Measurements from ENCODE around the gene TMEM44. TPM values are rescaled to one million over a fixed set of nuclear protein-coding genes. Genes with fewer than 3 reads are reported as not detected.

The TMEM44 gene
- total and polyA plus RNA-seq, 2 of the 4 experiments (the other 2 are of a cell fraction) = 9.7 to 24.2 TPM

DNA sequence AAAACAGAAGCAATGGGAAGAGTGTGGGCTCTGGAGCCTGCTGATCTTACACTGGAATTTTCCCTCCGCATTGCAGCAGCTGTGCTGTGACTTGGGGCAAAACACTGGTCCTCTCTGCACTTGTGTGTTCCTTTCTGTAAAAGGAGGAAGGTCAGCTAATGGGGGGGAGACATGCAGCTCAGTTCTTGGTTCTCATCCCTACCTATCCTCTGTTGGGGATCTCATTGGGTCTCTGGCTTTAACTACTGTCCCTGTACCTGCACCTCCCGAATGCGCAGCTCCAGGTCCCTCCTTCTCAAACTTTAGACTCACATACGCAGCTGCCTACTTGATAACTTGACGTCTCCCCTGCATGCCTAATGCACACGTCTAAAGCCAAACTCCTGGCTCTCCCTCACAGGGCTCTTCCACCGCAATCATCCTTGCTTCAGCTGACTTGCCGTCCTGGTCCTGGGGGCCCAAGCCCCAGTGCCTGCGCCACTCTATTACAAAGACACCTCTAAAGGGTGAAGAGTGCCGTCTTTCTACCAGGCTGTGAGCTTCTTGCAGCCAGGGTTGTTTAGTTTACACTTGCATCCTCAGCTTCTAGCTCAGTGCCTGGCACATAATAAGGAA, 5.9 kb upstream of the TMEM44 start:
- no peak overlapping the region for H2AFZ ChIP-seq (replicated peaks; ENCODE audit: low read length, poor library complexity)
- H3K56ac ChIP-seq (ENCODE audit: extremely low read depth, insufficient read depth, low read length) = no peak overlapping the region
- H4K8ac ChIP-seq (ENCODE audit: low read depth in 2 of 2, low read length in 2 of 2) = peak overlapping the region in 1 of 2 experiments; percentile 59; a peak in 2 of 4 replicates
- dilution Hi-C loops (cut with HindIII; ENCODE audit: low sequenced_read_pairs, unreplicated experiment) (no loop called here), in situ Hi-C loops (cut with MboI; ENCODE audit: low sequenced_read_pairs) (no loop called here), intact Hi-C loops (cut with micrococcal nuclease) (no loop called here)
- peak overlapping the region; percentile 20; the same call in 1 of the 3 replicates for H2BK15ac ChIP-seq (ENCODE audit: low read depth, low read length)
- no peaks in the 10 kb centered on the region for H3K9me3 ChIP-seq (ENCODE audit: control insufficient read depth, insufficient read depth, low read length)
- peaks cover 6% of the 10 kb centered on the region for H3K4me1 ChIP-seq (ENCODE audit: control insufficient read depth, insufficient read depth, low read length)
- peak overlapping the region; percentile 84; the same call in 1 of the 2 replicates for H2AK5ac ChIP-seq (ENCODE audit: low read depth, low read length)
- H3K4ac ChIP-seq (ENCODE audit: low read depth, low read length) = peak overlapping the region; percentile 81
- H3K14ac ChIP-seq (replicated peaks; ENCODE audit: low read depth, low read length) = peak overlapping the region; percentile 70; the same call in 1 of the 2 replicates
- H4K91ac ChIP-seq (ENCODE audit: insufficient read depth, low read depth, low read length) = peak overlapping the region; percentile 17; the same call in 1 of the 2 replicates
- peak overlapping the region; percentile 4; the same call in 1 of the 2 replicates for H3K23ac ChIP-seq (ENCODE audit: low read depth, low read length)
- H2AK9ac ChIP-seq (replicated peaks; ENCODE audit: low read depth, low read length, poor library complexity) = peak overlapping the region; percentile 1
- no peak overlapping the region for H3K4me2 ChIP-seq (ENCODE audit: low read depth, low read length)
- TF ChIP-seq RFX5 (IDR thresholded peaks at IDR 0.05; ENCODE audit: low read depth, low read length) (no peak), FOS (IDR thresholded peaks at IDR 0.05; ENCODE audit: low read depth, low read length) (no peak), CHD1 (IDR thresholded peaks at IDR 0.05; ENCODE audit: low read depth, low read length) (no peak)
- TF ChIP-seq, protein P1, sequence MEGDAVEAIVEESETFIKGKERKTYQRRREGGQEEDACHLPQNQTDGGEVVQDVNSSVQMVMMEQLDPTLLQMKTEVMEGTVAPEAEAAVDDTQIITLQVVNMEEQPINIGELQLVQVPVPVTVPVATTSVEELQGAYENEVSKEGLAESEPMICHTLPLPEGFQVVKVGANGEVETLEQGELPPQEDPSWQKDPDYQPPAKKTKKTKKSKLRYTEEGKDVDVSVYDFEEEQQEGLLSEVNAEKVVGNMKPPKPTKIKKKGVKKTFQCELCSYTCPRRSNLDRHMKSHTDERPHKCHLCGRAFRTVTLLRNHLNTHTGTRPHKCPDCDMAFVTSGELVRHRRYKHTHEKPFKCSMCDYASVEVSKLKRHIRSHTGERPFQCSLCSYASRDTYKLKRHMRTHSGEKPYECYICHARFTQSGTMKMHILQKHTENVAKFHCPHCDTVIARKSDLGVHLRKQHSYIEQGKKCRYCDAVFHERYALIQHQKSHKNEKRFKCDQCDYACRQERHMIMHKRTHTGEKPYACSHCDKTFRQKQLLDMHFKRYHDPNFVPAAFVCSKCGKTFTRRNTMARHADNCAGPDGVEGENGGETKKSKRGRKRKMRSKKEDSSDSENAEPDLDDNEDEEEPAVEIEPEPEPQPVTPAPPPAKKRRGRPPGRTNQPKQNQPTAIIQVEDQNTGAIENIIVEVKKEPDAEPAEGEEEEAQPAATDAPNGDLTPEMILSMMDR (conservative IDR thresholded peaks at IDR 0.05; ENCODE audit: low read depth, low read length) = no peak
- TF ChIP-seq, protein P2, sequence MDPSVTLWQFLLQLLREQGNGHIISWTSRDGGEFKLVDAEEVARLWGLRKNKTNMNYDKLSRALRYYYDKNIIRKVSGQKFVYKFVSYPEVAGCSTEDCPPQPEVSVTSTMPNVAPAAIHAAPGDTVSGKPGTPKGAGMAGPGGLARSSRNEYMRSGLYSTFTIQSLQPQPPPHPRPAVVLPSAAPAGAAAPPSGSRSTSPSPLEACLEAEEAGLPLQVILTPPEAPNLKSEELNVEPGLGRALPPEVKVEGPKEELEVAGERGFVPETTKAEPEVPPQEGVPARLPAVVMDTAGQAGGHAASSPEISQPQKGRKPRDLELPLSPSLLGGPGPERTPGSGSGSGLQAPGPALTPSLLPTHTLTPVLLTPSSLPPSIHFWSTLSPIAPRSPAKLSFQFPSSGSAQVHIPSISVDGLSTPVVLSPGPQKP (IDR thresholded peaks at IDR 0.05; ENCODE audit: borderline replicate concordance, low read depth, low read length) = no peak
- peak overlapping the region; percentile 72; the same call in 1 of the 2 replicates for H2BK20ac ChIP-seq (ENCODE audit: low read depth, low read length)
- peaks cover 7 to 24% of the 10 kb centered on the region in 2 experiments for H3K79me1 ChIP-seq (ENCODE audit: low read depth in 1 of 2, low read length in 2 of 2)
- no peak overlapping the region for H3K9ac ChIP-seq (ENCODE audit: low read depth, low read length)
- no peak overlapping the region for H3K18ac ChIP-seq (ENCODE audit: low read depth, low read length)
- no peaks in the 10 kb centered on the region for H3K27me3 ChIP-seq (ENCODE audit: control insufficient read depth, insufficient read depth, low read length)
- H3K4me3 ChIP-seq (ENCODE audit: insufficient read depth, low read depth, low read length) = no peak overlapping the region
- 92% methylated on average over 7 of the region's 10 CpGs; no CpG with 5 or more reads in 1 of the 2 experiments for WGBS, 2 experiments (ENCODE audit: extremely low coverage in 2 of 2, insufficient read length in 1 of 2)
- ChIA-PET CTCF (interaction anchor here (1.1 kb wide), 1 partner anchor 305 kb away, joined by 4 read pairs; no protein-coding TSS in a partner anchor), POLR2A (ENCODE audit: unreplicated experiment) (interaction anchor here (0.6 kb wide), 1 partner anchor 168 kb away, joined by 8 read pairs; no protein-coding TSS in a partner anchor)
- no peak overlapping the region for H3K27ac ChIP-seq (ENCODE audit: insufficient read depth, low read length)
- peaks cover 16% of the 10 kb centered on the region for H3K9me1 ChIP-seq (ENCODE audit: insufficient read depth, low read length)
- no TSS peak for BruUV-seq (replicated peaks)
- H2BK120ac ChIP-seq (ENCODE audit: low read depth, low read length) = peak overlapping the region; percentile 9
- peaks cover 3% of the 10 kb centered on the region; the same call in 1 of the 2 replicates for H4K20me1 ChIP-seq (ENCODE audit: insufficient read depth, low read length)
- no peak overlapping the region for H4K5ac ChIP-seq (ENCODE audit: low read depth, low read length)
- peaks cover 12% of the 10 kb centered on the region for H3K36me3 ChIP-seq (ENCODE audit: control insufficient read depth, insufficient read depth, low read length)
- ATAC-seq (ENCODE audit: low read depth) = no peak
- peak overlapping the region; percentile 5 for H2BK5ac ChIP-seq (ENCODE audit: low read depth, low read length, poor library complexity, severe bottlenecking)
- no peak for DNase-seq
